Heart left ventricle (tissue), 16 donors: ENCODE data around the gene C15orf40. TPM values are rescaled to one million over a fixed set of nuclear protein-coding genes. Genes with fewer than 3 reads are reported as not detected.

Experiments used
- ATAC-seq, 4 donors: fragments of 200-7000 bp; cut with Tn5 transposase; one replicate each; pipeline ENCODE4 v1.9.1; 2020 to 2022; ENCODE audit warnings: moderate library complexity in 4 of 4, mild to moderate bottlenecking in 3 of 4, moderate number of reproducible peaks in 1 of 4
- DNase-seq, 5 donors: peaks; one replicate each; pipeline ENCODE4 v3.0.0-alpha.2; 2020
- H3K27ac ChIP-seq, 12 donors: fragments of 200-600 bp; sonication (generic) in 4 of 12; one replicate each; pipeline versions ENCODE4 v1.5.0 to v1.8.0; 2016 to 2022; ENCODE audit warnings: mild to moderate bottlenecking in 2 of 12
- H3K27me3 ChIP-seq, 9 donors: fragments of 200-600 bp; sonication (generic) in 2 of 9; one replicate each; pipeline versions ENCODE4 v1.5.1 to v1.8.0; 2016 to 2022; ENCODE audit warnings: mild to moderate bottlenecking in 3 of 9
- H3K36me3 ChIP-seq, 9 donors: fragments of 200-600 bp; sonication (generic) in 2 of 9; one replicate each; pipeline versions ENCODE4 v1.5.0 to v1.8.0; 2018 to 2022; ENCODE audit warnings: mild to moderate bottlenecking in 2 of 9
- H3K4me1 ChIP-seq, 12 donors: fragments of 200-600 bp; sonication (generic) in 4 of 12; one replicate each; pipeline versions ENCODE4 v1.5.0 to v1.8.0; 2016 to 2022; ENCODE audit warnings: mild to moderate bottlenecking in 3 of 12
- H3K4me3 ChIP-seq, 12 donors: fragments of 200-600 bp; sonication (generic) in 4 of 12; one replicate each; pipeline versions ENCODE4 v1.5.0 to v1.8.0; 2017 to 2022; ENCODE audit warnings: mild to moderate bottlenecking in 9 of 12, moderate library complexity in 4 of 12
- H3K9me3 ChIP-seq, 12 donors: fragments of 200-600 bp; sonication (generic) in 4 of 12; one replicate each; pipeline versions ENCODE4 v1.5.0 to v1.8.0; 2016 to 2022; ENCODE audit warnings: mild to moderate bottlenecking in 1 of 12
- POLR2A ChIP-seq, 2 donors: fragments of 450-650 bp; IDR thresholded peaks; one replicate each; pipeline ENCODE4 v1.6.1; 2017; ENCODE audit warnings: antibody characterized with exemption in 2 of 2, mild to moderate bottlenecking in 2 of 2, moderate library complexity in 2 of 2
- WGBS, 4 donors: extraction: QIAGEN DNeasy Blood & Tissue Kit in 2 of 4; methylation state at CpG; one replicate each; pipeline versions ENCODE4 v1.1.5 to v1.1.7; 2013 to 2018; 5-methylcytosine and 5-hydroxymethylcytosine counted together
- intact Hi-C, 10 donors: fragments of 100-400 bp; cut with DNase I; formaldehyde crosslinking; loops; one replicate each; pipeline versions ENCODE4 v1.11.1 to v1.14.2; 2022
- polyA plus RNA-seq, 2 donors: library from polyadenylated mRNA; stranded (reverse); fragments of 200-250 nt; gene quantifications; one replicate each; pipeline ENCODE4 v1.2.3, GENCODE V29; 2013
- total RNA-seq, 9 donors: library from RNA; depleted of rRNA in 2 of 9; stranded (reverse); fragments of >200 nt in 2 of 9; fragmentation: NEBNext Ultra II Directional in 3 of 9; extraction: Animal tissue kit (Norgen Biotek cat#: 25700) in 3 of 9; gene quantifications; one replicate each; pipeline versions ENCODE4 v1.1.0 to v1.2.4, GENCODE V29; 2016 to 2023
- TF ChIP-seq, protein P1 (sequence below), 12 donors: fragments of 200-600 bp; sonication (generic) in 4 of 12; IDR thresholded peaks; one replicate each; pipeline versions ENCODE4 v1.5.0 to v1.8.0; 2018 to 2022; ENCODE audit warnings: antibody characterized with exemption in 12 of 12, mild to moderate bottlenecking in 5 of 12
- donor health status: ischemic (EF 13 %, LVEDD 7.1; RV severe dilation, severe dysfunction).
- donor health status: healthy with polysubstance abuse.
- donor health status: DM: no; HTN: yes; CAD: no.
- donor health status: DM: no; HTN: no; CAD: no.
- donor health status: ischemic (EF 25% LVEDD 6.9; RV normal size, moderate dysfunction).
- donor health status: ischemic (EF 25% LVEDD 5.7; RV mildly dilated, moderate dysfunction).
- donor health status: healthy.
- donor health status: DM: yes; HTN: yes; CAD: no.
- donor health status: ischemic (EF 35%, LVEDD 5.7; RV mildly dilated, moderate dysfunction).
- donor health status: nonischemic (EF 11% LVEDD 7.7; RV severe dilation, severe dysfunction).
- donor health status: DM: yes; HTN: yes; CAD: no.
- donor health status: PGD.
- donor health status: ischemic (EF 29% LVEDD 5.4; RV normal size, mild dysfunction).
- donor health status: nonischemic (EF 23%, LVEDD 6.1; RV moderate dilation, normal function).

C15orf40 gene
- total and polyA plus RNA-seq, 11 donors: 6.0 to 17.0 (median 9.4) TPM

DNA sequence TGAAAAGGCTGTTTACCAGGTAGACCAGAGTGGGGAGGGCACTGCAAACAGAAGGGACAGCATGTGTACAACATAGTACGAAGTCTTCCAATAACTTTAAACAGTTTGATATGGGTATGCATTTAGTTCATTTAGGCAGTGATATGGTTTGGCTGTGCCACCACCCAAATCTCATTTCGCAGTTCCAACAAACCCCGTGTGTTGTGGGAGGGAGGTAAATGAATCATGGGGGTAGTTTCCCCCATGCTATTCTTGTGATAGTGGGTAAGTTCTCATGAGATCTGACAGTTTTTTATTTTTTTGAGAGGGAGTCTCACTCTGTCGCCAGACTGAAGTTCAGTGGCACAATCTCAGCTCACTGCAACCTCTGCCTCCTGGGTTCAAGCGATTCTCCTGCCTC, 33.0 kb downstream of the C15orf40 start:
- no peaks in the 10 kb centered on the region for H3K27me3 ChIP-seq
- H3K36me3 ChIP-seq: no peaks in the 10 kb centered on the region
- H3K27ac ChIP-seq: no peak overlapping the region
- DNase-seq (no peak), ATAC-seq (no peak)
- WGBS, 4 donors: 89 to 94% (median 92%) methylated on average over 5 of the region's 5 CpGs
- intact Hi-C loops: no loop called here
- H3K9me3 ChIP-seq: no peaks in the 10 kb centered on the region
- no peaks in the 10 kb centered on the region for H3K4me1 ChIP-seq
- no peak overlapping the region for H3K4me3 ChIP-seq
- no peak for TF ChIP-seq POLR2A (IDR thresholded peaks at IDR 0.05)
- TF ChIP-seq, protein P1, sequence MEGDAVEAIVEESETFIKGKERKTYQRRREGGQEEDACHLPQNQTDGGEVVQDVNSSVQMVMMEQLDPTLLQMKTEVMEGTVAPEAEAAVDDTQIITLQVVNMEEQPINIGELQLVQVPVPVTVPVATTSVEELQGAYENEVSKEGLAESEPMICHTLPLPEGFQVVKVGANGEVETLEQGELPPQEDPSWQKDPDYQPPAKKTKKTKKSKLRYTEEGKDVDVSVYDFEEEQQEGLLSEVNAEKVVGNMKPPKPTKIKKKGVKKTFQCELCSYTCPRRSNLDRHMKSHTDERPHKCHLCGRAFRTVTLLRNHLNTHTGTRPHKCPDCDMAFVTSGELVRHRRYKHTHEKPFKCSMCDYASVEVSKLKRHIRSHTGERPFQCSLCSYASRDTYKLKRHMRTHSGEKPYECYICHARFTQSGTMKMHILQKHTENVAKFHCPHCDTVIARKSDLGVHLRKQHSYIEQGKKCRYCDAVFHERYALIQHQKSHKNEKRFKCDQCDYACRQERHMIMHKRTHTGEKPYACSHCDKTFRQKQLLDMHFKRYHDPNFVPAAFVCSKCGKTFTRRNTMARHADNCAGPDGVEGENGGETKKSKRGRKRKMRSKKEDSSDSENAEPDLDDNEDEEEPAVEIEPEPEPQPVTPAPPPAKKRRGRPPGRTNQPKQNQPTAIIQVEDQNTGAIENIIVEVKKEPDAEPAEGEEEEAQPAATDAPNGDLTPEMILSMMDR (IDR thresholded peaks at IDR 0.05): no peak

- intact Hi-C loops: no loop called here
- 65 to 79% (median 75%) methylated on average over 1 of the region's 1 CpG for WGBS, 4 donors
Observed at GRCh38 chr15:82977076-82977475, 34.4 kb downstream of the C15orf40 start.

GRCh38 chr15:82972990-82973389, 38.4 kb downstream of the C15orf40 start:
- H3K4me3 ChIP-seq: no peak overlapping the region
- ATAC-seq (no peak), DNase-seq (no peak)
- no peaks in the 10 kb centered on the region for H3K27me3 ChIP-seq
- no peaks in the 10 kb centered on the region for H3K9me3 ChIP-seq
- H3K4me1 ChIP-seq: peaks cover 0 to 19% (median 9%) of the 10 kb centered on the region in 12 donors
- H3K36me3 ChIP-seq: no peaks in the 10 kb centered on the region
- no peak for TF ChIP-seq POLR2A (IDR thresholded peaks at IDR 0.05)
- TF ChIP-seq, protein P1 (IDR thresholded peaks at IDR 0.05): no peak
- H3K27ac ChIP-seq: no peak overlapping the region
- intact Hi-C loops: no loop called here
- WGBS, 4 donors: 30 to 63% (median 57%) methylated on average over 1 of the region's 1 CpG

More at GRCh38 chr15:82977076-82977475, 34.4 kb downstream of the C15orf40 start:
- ATAC-seq (no peak), DNase-seq (no peak)
- Histone ChIP-seq H3K4me1 (peaks cover 0 to under 1% (median 0%) of the 10 kb centered on the region in 12 donors), H3K36me3 (no peaks in the 10 kb centered on the region), H3K4me3 (no peak overlapping the region), H3K27me3 (no peaks in the 10 kb centered on the region), H3K9me3 (no peaks in the 10 kb centered on the region), H3K27ac (no peak overlapping the region)
- no peak for TF ChIP-seq POLR2A (IDR thresholded peaks at IDR 0.05)
- TF ChIP-seq, protein P1 (IDR thresholded peaks at IDR 0.05): no peak

DNA sequence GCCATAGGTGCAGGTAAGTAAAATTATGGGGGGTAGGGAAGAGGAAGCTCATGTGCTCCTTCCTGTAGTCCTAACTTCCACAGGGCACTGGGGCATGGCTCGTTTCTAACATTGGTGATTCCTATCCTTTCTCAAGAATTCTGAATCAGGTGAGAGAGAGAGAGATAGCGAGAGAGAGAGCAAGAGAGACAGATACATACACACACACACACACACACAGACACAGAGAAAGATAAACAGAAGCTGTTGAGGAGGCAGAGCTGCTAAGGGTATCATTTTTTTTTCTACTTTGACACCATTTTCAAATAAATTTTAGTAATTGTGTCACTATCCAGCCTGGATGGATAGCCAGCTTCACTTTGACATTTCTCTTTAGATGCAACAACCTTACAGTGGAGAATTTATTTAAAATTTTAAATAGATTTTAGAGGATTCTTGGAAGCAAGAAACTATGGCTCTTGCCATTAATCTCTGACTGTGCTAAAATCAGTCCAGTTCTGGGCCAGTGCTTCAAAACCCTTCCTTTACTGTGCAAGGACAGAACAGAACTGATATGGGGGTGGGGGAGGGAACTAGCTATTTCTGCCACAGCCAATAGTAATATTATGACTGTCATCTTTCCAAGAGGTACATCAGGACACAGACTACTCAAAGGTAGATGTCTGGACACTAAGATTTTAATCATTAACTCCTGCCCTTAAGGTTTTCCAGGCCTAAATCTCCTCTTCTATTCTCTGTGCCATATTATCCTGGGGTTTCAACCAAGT, 40.0 kb downstream of the C15orf40 start:
- Histone ChIP-seq H3K36me3 (no peaks in the 10 kb centered on the region), H3K4me1 (peaks cover 0 to 19% (median 9%) of the 10 kb centered on the region in 12 donors), H3K4me3 (no peak overlapping the region), H3K27ac (peak overlapping the region in 8 of 12 donors; percentile 2 to 68 (median 22)), H3K9me3 (no peaks in the 10 kb centered on the region), H3K27me3 (no peaks in the 10 kb centered on the region)
- no peak for TF ChIP-seq POLR2A (IDR thresholded peaks at IDR 0.05)
- TF ChIP-seq, protein P1 (IDR thresholded peaks at IDR 0.05): no peak
- no peak for DNase-seq
- WGBS, 4 donors: 56 to 69% (median 56%) methylated on average over 2 of the region's 2 CpGs
- intact Hi-C loops: no loop called here
- ATAC-seq: peak; percentile 24 to 54 (median 35)
